Ectodermal cell (in vitro differentiated cells): ENCODE measurements around the gene GABRG2.

ENCODE experiments used
- H3K27ac ChIP-seq: 2 replicates; pipeline ENCODE4 v1.7.0; 2013; ENCODE audit warnings: mild to moderate bottlenecking, low read depth, low read length; ENCODE audit not compliant: insufficient read depth, poor library complexity, severe bottlenecking
- H3K27me3 ChIP-seq: 2 replicates; pipeline ENCODE4 v1.7.0; 2013; ENCODE audit warnings: mild to moderate bottlenecking, low read length; ENCODE audit not compliant: insufficient read depth, control insufficient read depth, poor library complexity, severe bottlenecking
- H3K36me3 ChIP-seq: one replicate; pipeline ENCODE4 v1.7.0; 2013; ENCODE audit warnings: low read length; ENCODE audit not compliant: control insufficient read depth, insufficient read depth
- H3K4me1 ChIP-seq: one replicate; pipeline ENCODE4 v1.7.0; 2013; ENCODE audit warnings: low read length; ENCODE audit not compliant: control insufficient read depth, insufficient read depth
- H3K4me3 ChIP-seq: 2 replicates; pipeline ENCODE4 v1.7.0; 2013; ENCODE audit warnings: low read depth, low read length, control low read depth; ENCODE audit not compliant: insufficient read depth
- H3K9me3 ChIP-seq: 2 replicates; pipeline ENCODE4 v1.7.0; 2013; ENCODE audit warnings: mild to moderate bottlenecking, low read length, moderate library complexity; ENCODE audit not compliant: control insufficient read depth
- WGBS, 2 experiments: methylation state at CpG; one replicate each; pipeline ENCODE4 v1.1.7; 2013; ENCODE audit warnings: missing lambda C conversion rate in 2 of 2; 5-methylcytosine and 5-hydroxymethylcytosine counted together

GABRG2 gene

DNA sequence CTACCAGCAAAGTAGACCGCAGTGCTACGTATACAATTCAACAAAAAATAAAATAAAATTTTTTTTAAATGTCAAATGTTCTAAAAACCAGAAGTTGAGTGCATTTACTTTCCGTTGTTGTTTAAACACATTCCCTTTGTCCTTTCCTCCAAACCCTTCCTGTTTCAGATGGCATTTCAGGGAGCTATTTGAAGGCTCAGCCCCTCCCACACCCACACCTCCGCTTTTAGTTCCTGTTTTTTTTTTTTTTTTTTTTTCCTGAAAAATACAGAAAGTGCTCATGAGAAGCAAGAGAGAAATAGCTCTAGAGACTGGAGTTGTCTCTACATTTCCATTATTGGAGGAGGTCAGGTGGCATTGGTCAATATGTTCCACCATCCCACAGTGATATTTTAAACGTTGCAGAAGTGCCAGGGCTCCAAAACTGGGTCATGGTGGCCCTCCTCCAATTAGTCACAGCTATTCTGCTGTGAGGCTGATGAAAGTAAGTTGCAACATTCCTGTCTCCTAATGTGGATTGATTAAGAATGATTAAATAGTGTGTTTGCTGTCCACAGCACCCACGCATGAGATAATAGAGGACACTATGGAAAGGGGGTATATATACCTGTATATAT lies 106.9 kb downstream of the GABRG2 start:
- WGBS, 2 experiments, result 67 to 70% methylated on average over 2 to 4 of the region's 6 CpGs
- no peak overlapping the region for H3K27ac ChIP-seq

DNA sequence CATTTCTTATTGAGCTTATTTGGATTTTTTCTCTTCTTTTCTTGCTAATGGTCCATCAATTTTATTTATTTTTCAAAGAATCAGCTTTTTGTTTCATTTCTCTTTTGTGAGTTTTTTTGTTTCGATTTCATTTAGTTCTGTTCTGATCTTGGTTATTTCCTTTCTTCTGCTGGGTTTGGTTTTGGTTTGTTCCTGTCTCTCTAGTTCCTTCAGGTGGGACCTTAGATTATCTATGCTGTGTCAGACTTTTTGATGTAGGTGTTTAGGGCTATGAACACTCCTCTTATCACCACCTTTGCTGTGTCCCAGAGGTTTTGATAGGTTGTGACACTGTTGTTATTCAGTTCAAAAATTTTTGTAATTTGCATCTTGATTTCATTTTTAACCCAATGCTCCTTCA lies 119.8 kb downstream of the GABRG2 start:
- no peak overlapping the region for H3K27ac ChIP-seq
- H3K27me3 ChIP-seq, result no peaks in the 10 kb centered on the region
- H3K4me3 ChIP-seq, result no peak overlapping the region
- 75 to 100% methylated on average over 1 of the region's 1 CpG for WGBS, 2 experiments
- no peaks in the 10 kb centered on the region for H3K9me3 ChIP-seq
- no peaks in the 10 kb centered on the region for H3K4me1 ChIP-seq
- H3K36me3 ChIP-seq, result no peaks in the 10 kb centered on the region

More for the DNA sequence above, 106.9 kb downstream of the GABRG2 start:
- Histone ChIP-seq H3K4me3 (no peak overlapping the region), H3K9me3 (no peaks in the 10 kb centered on the region), H3K27me3 (no peaks in the 10 kb centered on the region), H3K36me3 (no peaks in the 10 kb centered on the region), H3K4me1 (no peaks in the 10 kb centered on the region)

DNA sequence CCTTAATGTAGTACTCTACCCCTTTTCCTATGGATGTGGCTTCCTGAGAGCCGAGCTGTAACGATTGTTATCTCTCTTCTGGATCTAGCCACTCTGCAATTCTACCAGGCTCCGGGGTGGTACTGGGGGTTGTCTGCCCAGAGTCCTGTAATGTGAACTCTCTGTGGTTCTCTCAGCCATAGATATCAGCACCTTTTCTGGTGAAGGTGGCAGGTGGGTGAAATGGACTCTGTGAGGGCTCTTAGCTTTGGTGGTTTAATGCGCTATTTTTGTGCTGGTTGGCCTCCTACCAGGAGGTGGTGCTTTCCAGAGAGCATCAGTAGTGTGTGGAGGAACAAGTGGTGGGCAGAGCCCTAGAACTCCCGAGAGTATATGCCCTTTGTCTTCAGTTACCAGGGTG lies 122.1 kb downstream of the GABRG2 start:
- Histone ChIP-seq H3K4me3 (no peak overlapping the region), H3K9me3 (no peaks in the 10 kb centered on the region), H3K27me3 (no peaks in the 10 kb centered on the region), H3K4me1 (no peaks in the 10 kb centered on the region), H3K27ac (no peak overlapping the region), H3K36me3 (no peaks in the 10 kb centered on the region)
- WGBS, 2 experiments, result 96 to 97% methylated on average over 5 of the region's 5 CpGs

GRCh38 chr5:162193012-162193411 lies 125.4 kb downstream of the GABRG2 start:
- Histone ChIP-seq H3K4me1 (no peaks in the 10 kb centered on the region), H3K4me3 (no peak overlapping the region), H3K9me3 (no peaks in the 10 kb centered on the region), H3K27me3 (no peaks in the 10 kb centered on the region), H3K36me3 (no peaks in the 10 kb centered on the region), H3K27ac (no peak overlapping the region)
- WGBS, 2 experiments, result 89 to 91% methylated on average over 6 of the region's 6 CpGs

DNA sequence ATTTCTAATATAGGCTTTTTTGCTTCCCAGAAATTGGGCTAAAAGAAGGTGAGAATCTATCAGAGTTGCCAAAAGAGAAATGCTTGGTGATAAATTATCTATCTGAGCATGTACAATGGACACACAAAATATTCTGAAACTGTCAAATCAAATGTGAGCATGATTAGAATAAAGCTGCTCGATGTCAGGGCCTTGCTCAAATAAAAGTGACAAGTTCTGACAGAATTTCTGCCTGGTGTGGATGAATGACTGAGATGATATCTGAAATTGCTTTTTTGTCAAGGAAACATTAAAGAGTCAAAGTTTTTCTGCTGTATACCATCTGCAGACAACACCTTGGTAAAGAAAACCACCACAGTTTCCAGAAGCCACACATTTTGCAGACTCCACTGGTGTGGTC lies 128.8 kb downstream of the GABRG2 start:
- Histone ChIP-seq H3K36me3 (no peaks in the 10 kb centered on the region), H3K9me3 (no peaks in the 10 kb centered on the region), H3K27ac (no peak overlapping the region), H3K4me3 (no peak overlapping the region), H3K4me1 (no peaks in the 10 kb centered on the region), H3K27me3 (no peaks in the 10 kb centered on the region)
- 88 to 100% methylated on average over 1 of the region's 1 CpG for whole genome bisulfite sequencing, 2 experiments

DNA sequence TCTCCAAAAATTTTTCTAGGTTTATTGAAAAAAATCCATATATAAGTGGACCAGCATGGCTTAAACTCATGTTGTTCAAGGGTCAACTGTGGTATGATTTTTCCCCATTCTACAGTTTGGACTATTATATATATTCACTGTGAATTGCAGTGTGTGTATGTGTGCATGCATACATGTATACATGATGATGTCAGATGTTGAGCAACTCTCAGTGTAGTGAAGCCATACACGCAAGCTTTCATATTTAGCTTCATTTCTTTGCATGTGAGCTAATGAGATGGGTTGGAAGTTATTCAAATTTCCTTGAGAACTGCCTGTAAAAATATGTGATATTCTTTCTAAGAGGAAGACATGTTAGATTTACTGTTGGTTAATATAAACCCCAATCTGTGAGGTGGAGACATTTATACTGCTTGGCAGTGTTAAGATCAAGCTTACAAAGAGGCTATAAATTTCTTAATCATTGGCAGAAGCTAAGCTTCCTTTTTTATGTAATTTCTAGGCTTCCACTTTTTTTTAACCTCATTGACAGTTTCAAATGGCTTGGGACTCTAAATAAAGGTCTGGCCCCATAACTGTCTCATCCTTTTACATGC lies 134.8 kb downstream of the GABRG2 start:
- 100% methylated on average over 1 of the region's 1 CpG for WGBS, 2 experiments
- H3K36me3 ChIP-seq, result no peaks in the 10 kb centered on the region

More for the DNA sequence above, 134.8 kb downstream of the GABRG2 start:
- H3K27me3 ChIP-seq, result no peaks in the 10 kb centered on the region
- H3K9me3 ChIP-seq, result no peaks in the 10 kb centered on the region
- H3K27ac ChIP-seq, result no peak overlapping the region
- H3K4me3 ChIP-seq, result no peak overlapping the region
- H3K4me1 ChIP-seq, result no peaks in the 10 kb centered on the region
